Activated CD4-positive, alpha-beta T cell treated with anti-CD3 and anti-CD28 coated beads for 1 hour (primary cell): ENCODE data around the gene ZNF724.
"Not testable (repeated sequence)": the region's sequence is repeated elsewhere in the genome, so short reads cannot be mapped to it uniquely, and the experiment has no call there.

Experiments
- DNase-seq: peaks from one replicate; pipeline ENCODE4 v3.0.0-alpha.2; 2020

The ZNF724 gene

DNA sequence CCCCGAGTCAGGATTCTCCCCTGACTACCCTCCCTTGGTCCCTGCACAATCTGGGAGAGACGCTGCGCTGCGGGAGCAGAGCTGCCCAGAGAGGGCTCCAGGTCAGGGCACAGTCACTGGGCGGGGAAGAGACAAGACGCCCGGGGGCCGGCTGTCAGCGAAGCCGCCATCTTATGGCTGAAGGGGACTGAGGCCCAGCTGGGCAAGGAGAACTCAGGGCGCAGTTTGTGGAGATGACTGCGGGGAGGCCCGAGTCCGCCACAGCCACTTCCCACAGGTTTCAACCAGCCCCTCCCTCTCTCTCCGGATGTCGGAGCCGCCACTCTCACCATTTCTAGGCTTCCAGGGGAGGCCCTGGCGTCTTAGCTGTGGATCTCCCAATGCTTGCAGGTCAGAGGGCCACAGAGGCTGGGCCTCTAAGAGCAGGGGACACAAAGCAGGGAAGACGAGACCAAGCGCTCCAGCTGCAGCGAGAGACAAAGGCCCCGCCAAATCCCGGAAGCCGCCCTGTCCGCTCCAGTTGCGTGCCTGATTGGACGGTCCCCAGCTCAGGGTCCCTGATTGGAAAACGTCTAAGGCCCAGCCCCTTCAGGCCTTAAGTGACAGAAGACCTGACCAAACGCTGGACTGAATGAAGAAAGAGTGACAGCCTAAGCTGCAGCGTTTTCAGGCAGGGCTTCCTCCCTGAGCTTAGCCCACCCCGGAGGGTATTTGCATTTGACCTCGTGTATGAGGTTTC lies at the start of gene ZNF724:
TSS of gene ZNF724 (minus strand) at position 484 of the 739 bp plus-strand sequence. CDS start at position 332, 152 bp downstream.
- DNase-seq: peak; percentile 77

DNA sequence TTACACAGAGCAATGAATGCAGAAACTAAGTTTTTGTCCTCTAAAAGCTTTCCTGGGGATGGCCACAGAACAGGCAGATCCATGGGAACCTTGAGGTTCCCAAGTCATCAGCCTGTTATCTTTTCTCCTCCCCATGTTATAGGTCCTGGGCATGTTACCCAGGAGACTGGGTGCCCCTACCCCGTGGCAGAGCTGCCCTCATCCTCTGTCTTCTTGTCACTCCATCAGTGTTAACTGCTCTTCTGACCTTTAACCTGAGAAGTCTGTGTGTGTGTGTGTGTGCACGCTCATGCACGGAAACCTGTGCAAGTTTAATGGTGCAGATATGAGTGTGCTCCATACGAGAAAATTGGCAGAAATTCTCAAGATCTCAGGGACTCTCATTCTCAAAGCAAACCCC lies 43.9 kb upstream of the ZNF724 start:
- no peak for DNase-seq

DNA sequence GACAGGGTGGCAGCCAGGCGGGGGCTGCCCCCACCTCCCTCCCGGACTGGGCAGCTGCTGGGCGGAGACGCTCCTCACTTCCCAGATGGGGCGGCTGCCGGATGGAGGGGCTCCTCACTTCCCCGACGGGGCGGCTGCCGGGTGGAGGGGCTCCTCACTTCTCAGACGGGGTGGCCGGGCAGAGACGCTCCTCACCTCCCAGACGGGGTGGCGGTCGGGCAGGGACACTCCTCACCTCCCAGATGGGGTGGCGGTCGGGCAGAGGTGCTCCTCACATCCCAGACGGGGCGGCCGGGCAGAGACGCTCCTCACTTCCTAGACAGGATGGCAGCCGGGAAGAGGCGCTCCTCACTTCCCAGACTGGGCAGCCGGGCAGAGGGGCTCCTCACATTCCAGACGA lies 39.8 kb upstream of the ZNF724 start:
- DNase-seq: not testable (repeated sequence)

DNA sequence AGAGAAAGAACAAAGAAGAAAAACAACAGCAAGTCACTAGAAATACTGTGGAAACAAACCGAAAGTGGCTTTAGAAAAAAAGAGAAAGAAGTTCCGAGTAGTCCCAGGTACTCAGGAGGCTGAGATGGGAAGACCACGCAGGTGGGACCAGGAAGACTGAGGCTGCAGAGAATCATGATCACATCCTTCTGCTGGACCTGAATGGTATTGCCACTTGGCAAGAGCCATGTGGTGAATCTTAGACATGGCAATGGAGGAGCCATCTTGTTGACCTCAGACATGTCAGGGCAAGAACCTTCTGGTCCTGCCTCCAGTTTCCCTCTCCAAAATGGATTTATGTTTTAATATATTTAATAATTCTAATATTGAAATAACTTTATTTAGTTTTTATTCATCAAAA lies 37.4 kb upstream of the ZNF724 start:
- no peak for DNase-seq

DNA sequence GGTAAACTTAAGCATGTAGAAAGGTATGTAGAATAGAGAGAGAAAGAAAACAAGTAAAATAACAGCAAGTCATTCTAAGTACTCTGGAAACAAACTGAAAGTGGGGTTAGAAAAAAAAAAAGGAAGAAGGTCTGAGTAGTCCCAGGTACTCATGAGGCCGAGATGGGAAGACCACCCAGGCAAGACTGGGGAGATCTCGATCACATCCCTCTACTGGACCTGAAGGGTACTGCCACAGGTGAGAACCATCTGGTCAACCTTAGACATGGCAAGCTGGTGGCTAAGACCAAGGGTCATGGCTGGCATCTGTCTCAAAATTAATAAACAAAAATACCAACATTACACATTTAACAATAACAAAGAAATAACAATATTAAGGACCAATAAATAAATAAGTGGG lies 36.3 kb upstream of the ZNF724 start:
- DNase-seq: no peak

DNA sequence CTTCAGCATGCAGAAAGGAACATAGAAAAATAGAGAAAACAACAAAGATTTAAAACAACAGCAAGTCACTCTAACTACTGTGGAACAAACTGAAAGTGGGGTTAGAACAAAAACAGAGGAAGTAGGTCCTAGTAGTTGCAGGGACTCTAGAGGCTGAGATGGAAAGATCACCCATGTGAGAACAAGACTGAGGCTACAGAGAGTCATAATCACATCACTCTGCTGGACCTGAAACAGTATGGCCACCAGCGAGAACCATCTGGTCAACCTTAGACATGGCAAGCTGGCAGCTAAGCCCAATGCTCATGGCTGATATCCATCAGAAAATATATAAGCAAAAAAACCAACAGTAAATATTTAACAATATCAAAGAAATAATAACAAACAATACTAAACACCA lies 35.8 kb upstream of the ZNF724 start:
- no peak for DNase-seq

DNA sequence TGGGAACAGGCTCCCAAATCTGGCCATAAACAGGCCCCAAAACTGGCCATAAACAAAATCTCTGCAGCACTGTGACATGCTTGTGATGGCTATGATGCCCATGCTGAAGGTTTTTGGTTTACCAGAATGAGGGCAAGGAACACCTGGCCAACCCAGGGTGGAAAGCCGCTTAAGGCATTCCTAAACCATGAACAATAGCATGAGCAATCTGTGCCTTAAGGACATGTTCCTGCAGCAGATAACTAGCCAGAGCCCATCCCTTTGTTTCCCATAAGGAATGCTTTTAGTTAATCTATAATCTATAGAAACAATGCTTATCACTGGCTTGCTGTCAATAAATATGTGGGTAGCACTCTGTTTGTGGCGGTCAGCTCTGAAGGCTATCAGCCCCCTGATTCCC lies 35.1 kb upstream of the ZNF724 start:
- DNase-seq: not testable (repeated sequence)

DNA sequence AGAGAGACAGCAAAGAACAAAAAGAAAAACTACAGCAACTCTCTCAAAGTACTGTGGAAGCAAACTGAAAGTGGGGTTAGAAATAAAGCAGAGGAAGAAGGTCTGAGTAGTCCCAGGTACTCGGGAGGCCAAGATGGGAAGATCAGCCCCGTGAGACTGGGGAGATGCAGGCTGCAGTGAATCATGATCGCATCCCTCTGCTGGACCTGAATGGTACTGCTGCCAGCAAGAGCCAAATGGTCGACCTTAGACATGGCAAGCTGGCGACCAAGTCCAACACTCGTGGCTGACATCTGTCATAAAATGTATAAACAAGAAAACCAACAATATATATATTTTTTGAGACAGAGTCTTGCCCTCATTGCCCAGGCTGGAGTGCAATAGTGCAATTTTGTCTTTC lies 33.7 kb upstream of the ZNF724 start:
- DNase-seq: peak; percentile 40

DNA sequence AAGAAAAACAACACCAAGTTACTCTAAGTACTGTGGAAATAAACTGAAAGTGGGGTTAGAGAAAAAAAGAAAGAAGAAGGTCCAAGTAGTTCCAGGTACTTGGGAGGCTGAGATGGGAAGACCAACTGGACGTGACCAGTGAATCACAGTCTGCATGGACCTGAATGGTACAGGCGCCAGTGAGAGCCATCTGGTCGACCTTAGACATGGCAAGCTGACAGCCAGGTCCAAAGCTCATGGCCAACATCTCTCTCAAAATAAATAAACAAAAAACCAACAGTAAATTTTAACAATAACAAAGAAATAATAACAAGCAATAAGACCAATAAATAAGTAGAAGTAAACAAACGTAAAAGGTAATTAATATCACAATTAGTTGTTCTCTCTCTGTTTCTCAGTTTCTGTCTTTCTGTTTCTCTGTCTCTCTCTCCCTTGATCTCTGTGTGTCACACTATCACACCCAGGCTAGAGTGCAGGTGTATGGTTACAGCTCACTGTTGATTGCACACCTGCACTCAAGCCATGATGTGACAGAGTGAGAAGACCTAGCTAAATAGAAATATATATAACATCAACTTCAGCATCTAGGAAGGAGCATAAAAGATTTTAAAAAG lies 31.6 kb upstream of the ZNF724 start:
- no peak for DNase-seq

DNA sequence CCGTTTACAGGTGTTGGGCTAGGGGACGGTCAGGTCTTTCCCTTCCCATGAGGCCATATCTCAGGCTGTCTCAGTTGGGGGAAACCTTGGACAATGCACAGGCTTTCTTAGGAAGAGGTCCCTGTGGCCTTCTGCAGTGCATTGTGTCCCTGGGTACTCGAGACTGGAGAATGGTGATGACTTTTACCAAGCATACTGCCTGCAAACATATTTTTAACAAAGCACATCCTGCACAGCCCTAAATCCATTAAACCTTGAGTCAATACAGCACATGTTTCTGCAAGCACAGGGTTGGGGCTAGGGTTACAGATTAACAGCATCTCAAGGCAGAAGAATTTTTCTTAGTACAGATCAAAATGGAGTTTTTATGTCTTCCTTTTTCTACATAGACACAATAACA lies 27.9 kb upstream of the ZNF724 start:
- DNase-seq: not testable (repeated sequence)

DNA sequence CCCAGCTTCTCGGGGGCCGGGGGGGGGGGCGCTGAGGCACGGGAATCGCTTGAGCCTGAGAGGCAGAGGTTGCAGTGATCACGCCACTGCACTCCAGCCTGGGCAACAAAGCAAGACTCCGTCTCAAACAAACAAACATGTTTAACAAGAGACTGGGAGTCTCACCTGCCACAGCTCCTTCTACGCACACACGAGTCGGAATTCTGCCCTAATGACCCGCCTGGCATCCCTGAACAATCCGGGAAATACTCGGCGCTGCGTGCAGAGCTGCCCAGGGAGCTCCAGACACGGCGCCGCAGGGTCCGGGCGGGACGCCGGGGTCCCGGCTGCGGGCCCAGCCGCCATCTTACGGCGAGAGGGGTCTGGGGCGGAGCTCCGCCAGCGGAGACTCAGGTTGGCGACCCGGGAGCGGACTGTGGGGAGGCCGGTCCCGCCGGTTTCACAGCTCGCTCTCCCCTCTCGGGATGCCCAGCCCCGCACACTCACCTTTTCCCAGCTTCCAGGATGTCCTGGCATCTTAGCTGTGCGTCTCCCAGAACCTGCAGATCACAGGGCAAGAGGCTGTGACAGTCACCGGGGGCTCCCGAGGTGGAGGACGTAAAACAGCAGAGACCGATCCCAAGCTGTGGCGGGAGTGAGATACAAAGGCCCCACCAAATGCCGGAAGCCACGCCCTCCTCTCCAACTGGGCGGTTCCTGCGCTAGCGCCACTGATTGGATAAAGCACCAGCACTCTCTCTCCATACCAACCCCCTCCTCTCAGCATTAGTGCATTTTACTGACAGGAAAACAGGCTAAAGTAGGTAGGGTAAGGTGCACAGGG lies 23.6 kb upstream of the ZNF724 start:
- peak; percentile 85 for DNase-seq

DNA sequence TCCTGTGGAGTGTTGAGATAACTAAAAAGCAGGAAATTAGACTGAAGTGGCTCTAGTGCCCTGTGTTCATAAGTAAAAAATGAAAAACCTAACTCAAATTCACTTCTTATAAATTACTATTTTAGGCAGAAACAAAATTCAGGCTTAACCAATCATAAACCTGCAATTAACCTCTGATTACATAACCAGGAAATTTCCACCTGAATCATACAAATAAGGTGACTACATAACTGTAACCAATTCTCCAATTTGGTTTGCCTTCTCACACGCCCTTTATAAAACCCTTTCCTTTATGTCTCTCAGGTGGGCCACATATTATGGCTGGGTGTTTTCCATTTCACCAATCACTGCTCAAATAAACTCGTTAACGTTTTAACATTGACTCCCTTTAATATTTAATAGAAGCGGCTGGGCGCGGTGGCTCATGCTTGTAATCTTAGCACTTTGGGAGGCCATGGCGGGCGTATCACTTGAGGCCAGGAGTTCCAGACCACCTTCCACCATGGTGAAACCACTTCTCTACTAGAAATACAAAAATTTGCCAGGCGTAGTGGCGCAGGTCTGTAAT lies 22.9 kb upstream of the ZNF724 start:
- no peak for DNase-seq

DNA sequence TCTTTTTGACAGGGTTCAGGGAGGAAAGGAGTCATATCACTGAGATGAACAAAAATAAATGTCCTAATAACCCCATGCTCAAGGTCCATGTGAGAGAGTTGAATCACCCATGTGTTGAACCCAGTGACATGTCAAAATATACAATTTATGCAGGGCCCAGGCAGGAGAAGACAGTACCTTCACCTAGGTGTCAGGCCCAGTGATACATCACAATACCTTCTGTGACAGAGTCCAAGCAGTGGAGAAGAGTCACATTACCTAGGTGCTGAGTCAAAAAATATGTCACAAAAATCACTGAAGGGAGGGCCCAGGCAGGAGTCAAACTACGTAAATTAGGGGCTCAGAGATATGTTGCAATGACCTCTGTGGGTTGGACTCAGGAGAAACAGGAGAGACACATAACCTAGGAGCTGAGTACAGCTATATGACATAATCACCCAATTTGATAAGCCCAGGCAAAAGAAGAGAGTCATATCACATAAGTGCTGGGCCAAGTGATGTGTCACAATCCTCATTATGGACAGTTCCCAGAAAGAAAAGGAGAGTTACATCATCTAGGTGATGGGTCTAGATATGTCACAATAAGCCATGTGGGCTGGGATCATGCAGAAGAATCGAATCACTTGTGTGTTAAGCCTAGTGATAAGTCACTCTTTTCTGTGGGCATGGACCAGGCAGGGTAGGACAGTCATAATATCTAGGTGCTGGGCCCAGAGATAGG lies 13.8 kb upstream of the ZNF724 start:
- DNase-seq: no peak

DNA sequence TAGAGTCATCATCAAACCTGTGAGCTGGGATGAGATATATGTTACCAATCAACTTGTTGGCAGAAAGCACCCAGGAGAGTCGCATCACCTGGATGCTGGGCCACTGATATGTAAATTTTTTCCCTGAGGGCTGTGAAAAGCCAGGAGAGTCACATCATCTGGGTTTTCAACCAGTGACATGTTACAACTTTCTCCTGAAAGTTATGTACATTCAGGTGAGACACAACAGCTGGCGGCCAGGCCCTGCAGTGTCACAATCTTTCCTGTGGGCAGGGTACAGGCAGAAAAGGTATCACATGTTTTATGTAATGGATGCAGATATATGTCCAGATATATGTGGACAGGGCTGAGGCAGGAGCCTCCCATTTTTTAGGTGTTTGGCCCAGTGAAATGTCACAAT lies 13.2 kb upstream of the ZNF724 start:
- no peak for DNase-seq

DNA sequence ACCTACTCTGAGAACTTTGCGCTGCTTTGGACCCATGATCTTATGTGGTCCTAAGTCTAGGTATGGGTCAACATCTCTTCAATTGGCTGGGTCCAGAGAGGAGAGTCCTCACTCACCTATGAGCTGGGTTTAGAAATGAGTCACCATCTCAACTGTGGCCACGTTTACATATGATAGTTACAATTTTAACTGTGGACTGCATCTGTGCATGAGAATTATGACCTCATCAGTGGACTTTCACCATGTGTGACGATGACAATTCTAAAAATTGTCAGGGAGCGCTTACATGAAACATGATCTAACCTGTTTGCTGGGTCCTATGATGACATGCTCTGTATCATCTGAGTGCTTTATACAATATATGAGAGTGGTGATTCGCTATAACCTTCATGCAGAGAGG lies 12.7 kb upstream of the ZNF724 start:
- DNase-seq: no peak

DNA sequence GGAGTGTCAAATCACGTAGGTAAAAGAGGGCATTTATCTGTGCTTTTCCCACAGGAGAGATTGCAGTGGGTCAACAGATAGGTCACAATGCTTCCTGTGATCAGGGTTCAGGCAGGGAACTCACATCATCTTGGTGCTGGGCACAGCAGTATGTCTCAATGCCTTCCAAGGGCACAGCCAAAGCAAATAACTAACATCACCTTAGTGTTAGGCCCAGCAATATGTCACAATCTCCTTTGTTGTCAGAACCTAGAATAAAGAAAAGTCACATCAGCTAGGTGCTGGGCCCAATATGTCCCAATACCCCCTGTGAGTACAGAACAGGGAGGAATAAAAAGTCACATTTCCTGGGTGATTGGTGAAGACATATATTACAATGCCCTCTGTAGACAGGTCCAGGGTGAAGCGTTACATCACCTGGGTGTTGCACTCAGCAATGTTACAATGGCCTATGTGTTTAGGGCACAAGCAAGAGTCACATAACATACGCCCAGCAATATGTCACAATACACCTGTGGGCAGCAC lies 11.4 kb upstream of the ZNF724 start:
- DNase-seq: no peak

DNA sequence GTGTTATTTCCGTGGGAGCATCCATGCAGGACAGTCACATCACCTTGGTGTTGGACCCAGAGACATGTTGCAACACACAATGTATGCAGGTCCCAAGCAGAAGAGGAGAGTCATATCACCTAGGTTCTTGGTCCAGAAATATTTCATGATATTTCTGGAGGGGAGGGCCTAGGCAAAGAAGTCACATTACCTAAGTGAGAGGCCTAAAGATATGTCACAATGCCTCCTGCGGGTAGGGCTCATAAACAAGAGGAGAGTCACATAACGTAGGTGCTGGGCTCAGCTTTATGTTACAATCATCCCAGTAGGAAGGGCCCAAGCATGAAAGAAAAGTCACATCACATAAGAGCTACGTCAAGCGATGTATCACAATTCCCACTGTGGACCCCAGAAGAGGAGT lies 10.8 kb upstream of the ZNF724 start:
- no peak for DNase-seq

DNA sequence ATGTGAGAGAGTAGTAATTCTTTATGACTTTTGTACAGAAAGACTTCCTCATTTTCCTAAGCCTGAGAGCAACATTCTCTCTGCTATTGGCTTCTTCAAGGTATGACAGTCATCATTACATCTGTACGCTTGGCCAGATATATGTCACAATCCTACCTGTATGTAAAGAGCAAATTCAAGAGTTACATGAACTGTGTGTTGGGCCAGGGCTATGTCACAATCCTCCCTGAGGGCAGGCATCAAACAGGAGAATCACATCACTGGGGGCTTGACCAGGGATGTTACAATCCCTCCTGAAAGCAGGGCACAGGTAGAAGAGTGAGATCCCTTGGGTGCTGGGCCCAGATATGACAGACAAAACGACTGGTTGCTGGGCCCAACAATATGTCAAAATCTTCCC lies 9.8 kb upstream of the ZNF724 start:
- no peak for DNase-seq

DNA sequence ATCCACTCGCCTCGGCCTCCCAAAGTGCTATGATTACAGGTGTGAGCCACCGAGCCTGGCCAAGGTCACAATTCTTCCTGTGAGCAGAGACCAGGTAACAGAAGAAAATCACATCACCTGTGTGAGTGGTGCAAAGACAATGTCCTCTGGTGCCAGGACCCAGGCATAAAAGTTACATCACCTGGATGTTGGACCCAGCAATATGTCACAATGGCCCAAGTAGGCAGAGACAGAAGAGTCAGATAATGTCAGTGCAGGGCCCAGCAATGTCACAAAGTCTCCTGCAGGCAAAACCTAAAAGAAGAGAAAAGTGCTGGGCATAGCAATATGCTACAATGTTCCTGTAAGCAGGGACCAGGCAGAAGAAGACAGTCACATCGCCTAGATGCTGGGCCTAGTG lies 5.5 kb upstream of the ZNF724 start:
- DNase-seq: no peak

DNA sequence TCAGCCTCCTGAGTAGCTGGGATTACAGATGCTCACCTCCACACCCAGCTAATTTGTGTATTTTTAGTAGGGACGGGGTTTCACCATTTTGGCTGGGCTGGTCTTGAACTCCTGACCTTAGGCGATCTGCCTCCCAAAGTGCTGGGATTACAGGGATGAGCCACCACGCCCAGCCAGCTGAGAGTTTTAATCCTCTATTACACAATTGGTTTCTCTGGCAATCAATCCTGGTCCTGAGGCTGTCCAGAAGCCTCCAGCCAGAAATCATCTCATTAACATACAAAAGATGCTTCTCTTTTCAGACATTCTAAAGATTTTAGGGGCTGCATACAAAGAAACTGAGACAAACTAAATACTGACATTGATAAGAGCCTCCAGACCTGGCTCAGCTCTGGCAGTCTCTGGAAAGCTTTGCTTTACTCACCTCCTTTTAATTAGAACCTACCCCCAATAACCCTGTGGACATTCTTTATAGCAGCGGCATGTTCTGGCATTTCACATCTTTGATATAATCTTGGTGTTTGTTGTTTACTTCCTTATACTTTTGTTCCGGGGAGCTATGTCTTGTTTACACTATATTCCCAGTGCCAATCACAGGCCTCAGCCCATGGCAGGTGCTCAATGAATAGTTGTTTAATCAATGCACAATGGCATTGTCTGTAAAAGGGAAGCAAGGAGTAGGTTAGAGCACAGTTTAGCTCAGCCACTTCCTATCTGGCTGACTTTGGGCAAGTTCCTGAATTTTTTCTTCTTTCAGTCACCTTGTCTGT lies 4.1 kb upstream of the ZNF724 start:
- DNase-seq: no peak

DNA sequence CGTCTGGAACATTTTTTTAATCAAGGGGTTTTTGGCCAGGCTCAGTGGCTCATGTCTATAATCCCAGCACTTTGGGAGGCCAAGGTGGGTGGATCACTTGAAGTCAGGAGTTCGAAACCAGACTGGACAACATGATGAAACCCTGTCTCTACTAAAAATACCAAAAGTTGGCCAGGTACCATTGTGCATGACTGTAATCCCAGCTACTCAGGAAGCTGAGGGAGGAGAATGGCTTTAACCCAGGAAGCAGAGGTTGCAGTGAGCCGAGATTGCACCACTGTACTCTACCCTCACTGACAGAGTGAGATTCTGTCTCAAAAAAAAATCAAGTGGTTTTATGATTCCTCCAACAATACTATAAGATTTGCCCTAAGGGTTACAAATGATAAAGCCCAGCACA lies 3.1 kb upstream of the ZNF724 start:
- not testable (repeated sequence) for DNase-seq

DNA sequence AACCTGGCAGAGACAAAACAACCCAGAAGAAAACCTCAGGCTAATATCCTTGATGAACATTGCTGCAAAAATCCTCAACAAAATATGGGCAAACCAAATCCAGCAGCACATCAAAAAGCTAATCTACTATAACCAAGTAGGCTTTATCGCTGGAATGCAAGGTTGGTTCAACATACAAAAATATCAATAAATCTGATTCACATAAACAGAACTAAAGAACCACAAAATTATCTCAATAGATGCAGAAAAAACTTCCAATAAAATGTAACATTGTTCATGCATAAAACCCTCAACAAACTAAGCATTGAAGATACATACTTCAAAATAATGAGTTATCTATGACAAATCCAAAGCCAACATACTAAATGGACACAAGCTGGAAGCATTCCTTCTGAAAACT lies 8.8 kb downstream of the ZNF724 start:
- no peak for DNase-seq
